OCI-M2 (cell line): ENCODE data around the gene INSC.

Experiments
- DNase-seq: peaks from one replicate; lab custom pipeline; 2025; ENCODE audit not compliant: unreplicated experiment; lab: John Stamatoyannopoulos, UW

INSC gene

GRCh38 chr11:15278128-15278527, 163.4 kb downstream of the INSC start:
- DNase-seq: no peak

GRCh38 chr11:15280393-15280792, 165.7 kb downstream of the INSC start:
- no peak for DNase-seq

- DNase-seq: no peak
These were observed 168.0 kb downstream of the INSC start for GRCh38 chr11:15282754-15283153.

- DNase-seq: no peak
These were observed 171.7 kb downstream of the INSC start for GRCh38 chr11:15286465-15286864.

- DNase-seq: no peak
These were observed 174.1 kb downstream of the INSC start for GRCh38 chr11:15288863-15289262.

GRCh38 chr11:15289723-15290122, 175.0 kb downstream of the INSC start:
- no peak for DNase-seq

- no peak for DNase-seq
These were observed 177.2 kb downstream of the INSC start for GRCh38 chr11:15291885-15292284.

- DNase-seq: no peak
These were observed 179.4 kb downstream of the INSC start for GRCh38 chr11:15293975-15294620.

GRCh38 chr11:15295695-15296094, 181.0 kb downstream of the INSC start:
- DNase-seq: no peak
